ENCODE results near the gene MICU1. TPM values are rescaled to one million over a fixed set of nuclear protein-coding genes. Genes with fewer than 3 reads are reported as not detected.

The MICU1 gene
- total RNA-seq, 2 donors from 2014 or later: 19.1 to 19.9 TPM

DNA sequence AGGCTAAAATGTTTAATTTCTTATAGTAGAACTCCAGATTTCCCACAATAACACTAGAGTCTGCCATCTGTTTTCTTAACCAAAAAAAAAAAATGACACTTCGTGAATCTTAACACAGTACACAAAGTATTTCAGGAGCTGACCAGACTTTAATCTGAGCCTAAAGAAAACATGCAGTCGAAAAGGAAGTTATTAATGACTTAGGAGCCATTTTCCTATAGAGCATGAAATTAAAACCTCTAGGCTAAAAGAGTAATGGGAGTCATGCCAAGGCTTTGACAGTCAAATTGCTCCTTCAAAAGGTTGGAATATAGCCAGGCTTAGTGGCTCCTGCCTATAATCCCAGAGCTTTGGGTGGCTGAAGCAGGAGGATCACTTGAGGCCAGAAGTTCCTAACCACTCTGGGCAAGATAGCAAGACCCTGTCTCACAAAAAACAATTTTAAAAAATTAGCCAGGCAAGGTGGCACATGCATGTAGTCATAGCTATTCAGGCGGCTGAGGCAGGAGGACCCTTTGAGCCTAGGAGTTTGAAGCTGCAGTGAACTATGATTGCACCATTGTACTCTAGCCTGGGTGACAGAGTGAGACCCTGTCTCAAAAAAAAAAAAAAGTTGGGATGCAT, 13.6 kb downstream of the MICU1 start:
- Mint-ChIP-seq H3K36me3 (ENCODE audit: low read depth) (peaks cover 3% of the 10 kb centered on the region), H3K27me3 (no peaks in the 10 kb centered on the region), H3K4me1 (peaks cover 18% of the 10 kb centered on the region), H3K27ac (peak overlapping the region; percentile 43), H3K4me3 (no peak overlapping the region)
- ATAC-seq: no peak
- no peak for DNase-seq
- H3K9me3 ChIP-seq (ENCODE audit: control insufficient read depth, low read length, poor library complexity, severe bottlenecking): no peaks in the 10 kb centered on the region

DNA sequence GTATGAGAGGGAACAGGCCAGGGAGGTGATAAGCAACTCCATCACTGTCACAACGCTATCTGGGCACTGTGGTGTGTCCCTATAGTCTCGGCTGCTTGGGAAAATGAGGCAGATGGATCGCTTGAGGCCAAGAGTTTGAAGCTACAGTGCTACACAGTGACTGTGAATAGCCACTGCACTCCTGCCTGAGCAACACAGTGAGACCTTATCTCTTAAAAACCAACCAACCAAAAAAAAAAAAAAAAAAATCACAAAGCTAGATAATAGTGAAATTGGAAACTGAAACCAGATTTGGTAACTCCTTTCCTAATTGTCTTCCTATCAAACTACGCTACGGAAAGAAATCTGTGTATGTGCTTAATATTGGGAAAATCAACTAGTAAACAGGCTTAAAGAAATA, 14.1 kb downstream of the MICU1 start:
- peak overlapping the region; percentile 43 for H3K27ac Mint-ChIP-seq
- H3K9me3 ChIP-seq (ENCODE audit: control insufficient read depth, low read length, poor library complexity, severe bottlenecking): no peaks in the 10 kb centered on the region
- H3K4me1 Mint-ChIP-seq: peaks cover 18% of the 10 kb centered on the region
- no peak for ATAC-seq
- no peak overlapping the region for H3K4me3 Mint-ChIP-seq
- DNase-seq: no peak
- peaks cover 3% of the 10 kb centered on the region for H3K36me3 Mint-ChIP-seq (ENCODE audit: low read depth)
- H3K27me3 Mint-ChIP-seq: no peaks in the 10 kb centered on the region

DNA sequence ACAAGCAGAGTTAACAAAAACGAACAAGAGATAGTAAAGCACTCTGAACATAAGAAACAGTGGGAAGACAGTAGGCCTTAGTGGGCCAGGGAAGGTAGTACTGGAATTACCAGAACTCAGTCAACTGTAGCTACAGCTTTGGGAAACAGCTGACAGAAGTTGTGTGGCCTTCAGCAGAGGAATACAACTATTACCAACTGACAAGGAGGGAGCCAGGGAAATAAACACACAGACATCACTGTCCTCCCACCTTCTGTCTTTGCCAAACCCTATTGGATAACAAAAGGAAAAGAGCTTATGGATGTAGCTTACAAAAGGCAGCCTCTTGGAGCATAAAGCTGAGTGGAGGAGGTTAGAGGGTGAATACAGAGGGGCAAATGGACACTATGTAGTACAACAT, 15.4 kb downstream of the MICU1 start:
- Mint-ChIP-seq H3K4me3 (no peak overlapping the region), H3K27me3 (no peaks in the 10 kb centered on the region), H3K27ac (peak overlapping the region; percentile 62), H3K4me1 (peaks cover 18% of the 10 kb centered on the region), H3K36me3 (ENCODE audit: low read depth) (no peaks in the 10 kb centered on the region)
- H3K9me3 ChIP-seq (ENCODE audit: control insufficient read depth, low read length, poor library complexity, severe bottlenecking): no peaks in the 10 kb centered on the region
- DNase-seq (no peak), ATAC-seq (no peak)

DNA sequence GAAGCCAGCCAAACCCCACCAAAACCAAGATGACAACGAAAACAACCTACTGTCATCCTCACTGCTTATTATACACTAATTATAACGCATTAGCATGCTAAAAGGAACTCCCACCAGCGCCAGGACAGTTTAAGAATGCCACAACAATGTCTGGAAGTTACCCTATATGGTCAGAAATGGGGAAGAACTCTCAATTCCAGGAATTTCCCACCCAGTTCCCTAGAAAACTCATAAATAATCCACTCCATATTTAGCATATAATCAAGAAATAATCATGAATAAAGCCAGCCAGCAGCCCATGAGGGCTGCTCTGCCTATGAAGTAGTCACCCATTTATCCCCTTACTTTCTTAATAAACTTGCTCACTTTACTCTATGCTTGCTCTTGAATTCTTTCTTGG, 20.8 kb downstream of the MICU1 start:
- H3K36me3 Mint-ChIP-seq (ENCODE audit: low read depth): no peaks in the 10 kb centered on the region
- H3K27me3 Mint-ChIP-seq: no peaks in the 10 kb centered on the region
- no peak overlapping the region for H3K27ac Mint-ChIP-seq
- no peak overlapping the region for H3K4me3 Mint-ChIP-seq
- no peaks in the 10 kb centered on the region for H3K9me3 ChIP-seq (ENCODE audit: control insufficient read depth, low read length, poor library complexity, severe bottlenecking)
- peaks cover 9% of the 10 kb centered on the region for H3K4me1 Mint-ChIP-seq
- DNase-seq: no peak
- ATAC-seq: no peak

DNA sequence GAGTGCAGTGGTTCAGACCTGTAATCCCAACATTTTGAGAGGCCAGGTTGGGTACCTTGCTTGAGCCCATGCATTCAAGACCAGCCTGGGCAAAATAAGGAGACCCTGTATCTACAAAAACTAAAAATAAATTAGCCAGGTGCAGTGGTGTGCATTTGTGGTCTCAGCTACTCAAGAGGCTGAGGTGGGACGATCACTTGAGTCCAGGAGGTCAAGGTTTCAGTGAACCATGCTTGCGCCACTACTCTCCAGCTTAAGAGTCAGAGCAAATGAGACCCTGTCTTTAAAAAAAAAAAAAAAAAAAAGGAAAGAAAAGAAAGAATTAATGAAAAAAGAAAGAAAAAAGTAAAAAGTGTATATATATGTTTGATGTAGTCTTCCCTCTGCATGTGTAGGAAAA, 24.7 kb downstream of the MICU1 start:
- H3K27me3 Mint-ChIP-seq: no peaks in the 10 kb centered on the region
- no peak overlapping the region for H3K27ac Mint-ChIP-seq
- no peak overlapping the region for H3K4me3 Mint-ChIP-seq
- ATAC-seq (no peak), DNase-seq (no peak)
- H3K9me3 ChIP-seq (ENCODE audit: control insufficient read depth, low read length, poor library complexity, severe bottlenecking): no peaks in the 10 kb centered on the region
- H3K4me1 Mint-ChIP-seq: peaks cover 12% of the 10 kb centered on the region
- peaks cover 2% of the 10 kb centered on the region for H3K36me3 Mint-ChIP-seq (ENCODE audit: low read depth)

DNA sequence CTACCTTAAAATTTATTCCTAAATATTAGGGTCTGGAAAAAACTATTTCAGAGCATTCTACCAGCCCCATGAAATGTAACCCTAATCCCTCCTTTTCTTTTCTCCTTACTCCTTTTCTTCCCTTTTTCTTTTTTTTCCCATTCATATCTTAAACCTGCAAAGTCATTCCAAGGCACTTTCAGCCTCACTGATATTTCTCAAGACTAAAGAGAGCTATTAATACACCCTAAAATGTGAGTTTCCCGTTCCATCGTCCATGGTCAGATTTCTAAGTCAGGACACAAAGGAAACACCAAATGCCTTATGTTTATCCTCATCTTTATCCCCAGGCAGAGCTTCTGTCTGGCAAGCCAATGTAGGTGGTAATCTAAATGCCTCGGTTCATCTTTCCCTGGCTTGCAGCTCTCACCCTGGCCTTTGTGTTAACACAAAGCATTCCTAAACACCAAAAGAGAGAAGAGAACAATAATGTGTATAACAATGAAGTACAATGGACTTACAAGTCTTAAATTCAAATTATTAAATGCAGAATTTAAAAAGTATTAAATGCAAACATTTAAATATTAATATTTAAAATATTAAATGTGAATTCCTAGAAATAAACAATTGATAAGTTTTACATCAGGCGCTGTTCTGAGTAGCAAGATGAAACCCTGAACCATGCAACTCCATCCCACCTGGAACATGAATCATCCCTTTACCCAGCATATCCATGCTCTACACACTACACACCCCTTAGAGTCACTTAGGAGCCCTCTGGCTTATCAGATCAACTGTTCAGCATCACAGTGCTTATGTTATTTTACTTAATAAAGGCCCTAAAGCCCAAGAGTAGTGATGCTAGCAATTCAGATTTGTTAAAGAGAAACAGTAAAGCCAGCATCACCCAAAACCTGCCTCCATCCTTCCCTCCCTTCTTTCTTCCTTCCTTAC, 26.8 kb downstream of the MICU1 start:
- Mint-ChIP-seq H3K36me3 (ENCODE audit: low read depth) (peaks cover 2% of the 10 kb centered on the region), H3K27me3 (no peaks in the 10 kb centered on the region), H3K4me3 (no peak overlapping the region), H3K27ac (no peak overlapping the region), H3K4me1 (peaks cover 15% of the 10 kb centered on the region)
- DNase-seq (no peak), ATAC-seq (no peak)
- no peaks in the 10 kb centered on the region for H3K9me3 ChIP-seq (ENCODE audit: control insufficient read depth, low read length, poor library complexity, severe bottlenecking)

DNA sequence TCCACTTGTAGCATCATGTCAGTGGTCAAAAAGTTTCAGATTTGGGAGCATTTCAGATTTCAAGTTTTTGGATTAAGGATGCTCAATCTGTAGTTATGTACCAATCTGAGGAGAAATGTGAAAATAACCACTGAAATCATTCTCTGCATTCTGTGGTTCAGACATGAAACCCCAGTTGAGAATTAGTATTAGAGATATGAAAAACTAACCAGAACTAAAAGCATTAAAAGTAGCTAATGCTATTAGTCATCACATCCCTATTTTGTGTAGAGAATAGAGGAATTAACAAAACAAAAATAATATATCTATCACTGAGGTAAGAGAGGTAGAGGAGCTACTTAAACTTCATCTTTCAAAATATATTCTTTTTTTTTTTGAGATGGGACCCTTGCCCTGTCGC, 28.0 kb downstream of the MICU1 start:
- H3K4me3 Mint-ChIP-seq: no peak overlapping the region
- H3K36me3 Mint-ChIP-seq (ENCODE audit: low read depth): peaks cover 2% of the 10 kb centered on the region
- peaks cover 14% of the 10 kb centered on the region for H3K4me1 Mint-ChIP-seq
- no peaks in the 10 kb centered on the region for H3K27me3 Mint-ChIP-seq
- no peak for ATAC-seq
- H3K9me3 ChIP-seq (ENCODE audit: control insufficient read depth, low read length, poor library complexity, severe bottlenecking): no peaks in the 10 kb centered on the region
- DNase-seq: no peak
- H3K27ac Mint-ChIP-seq: no peak overlapping the region

DNA sequence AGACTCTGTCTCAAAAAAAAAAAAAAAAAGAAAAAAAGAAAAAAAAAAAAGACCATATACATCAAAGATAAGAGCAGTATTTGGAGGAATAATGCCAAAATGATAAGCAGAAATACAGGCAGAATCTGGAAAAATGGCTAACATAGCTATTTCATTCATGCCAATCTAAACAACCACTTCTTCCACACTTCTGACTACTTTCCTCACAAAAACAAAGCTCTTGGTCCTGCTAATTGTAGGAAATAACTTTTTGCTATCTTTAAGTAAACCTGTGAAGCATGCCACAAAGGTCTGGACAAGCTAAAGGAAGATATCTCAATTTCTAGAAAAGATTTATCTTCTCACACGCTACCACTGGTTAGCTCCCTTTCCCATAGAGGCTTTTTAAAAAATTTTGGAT, 30.4 kb downstream of the MICU1 start:
- ATAC-seq: no peak
- Mint-ChIP-seq H3K4me3 (no peak overlapping the region), H3K36me3 (ENCODE audit: low read depth) (peaks cover 5% of the 10 kb centered on the region), H3K4me1 (peaks cover 21% of the 10 kb centered on the region), H3K27me3 (no peaks in the 10 kb centered on the region), H3K27ac (no peak overlapping the region)
- no peaks in the 10 kb centered on the region for H3K9me3 ChIP-seq (ENCODE audit: control insufficient read depth, low read length, poor library complexity, severe bottlenecking)
- no peak for DNase-seq

DNA sequence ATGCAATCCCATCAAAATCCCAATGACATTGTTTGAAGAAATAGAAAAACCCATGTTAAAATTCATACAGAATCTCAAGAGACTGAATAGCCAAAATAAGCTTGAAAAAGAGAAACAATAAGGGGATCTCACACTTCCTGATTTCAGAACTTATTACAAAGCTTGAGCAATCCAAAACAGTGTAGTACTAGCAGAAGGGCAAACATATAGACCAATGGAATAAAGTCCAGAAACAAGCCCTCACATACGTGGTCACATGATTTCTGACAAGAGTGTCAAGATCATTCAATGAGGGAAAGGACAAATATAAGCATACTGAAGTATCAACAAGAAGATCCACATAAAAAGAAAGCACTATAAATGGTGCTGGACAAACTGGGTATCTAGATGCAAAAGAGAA, 31.9 kb downstream of the MICU1 start:
- peaks cover 17% of the 10 kb centered on the region for H3K4me1 Mint-ChIP-seq
- H3K36me3 Mint-ChIP-seq (ENCODE audit: low read depth): peaks cover 5% of the 10 kb centered on the region
- no peak overlapping the region for H3K27ac Mint-ChIP-seq
- DNase-seq (no peak), ATAC-seq (no peak)
- no peaks in the 10 kb centered on the region for H3K27me3 Mint-ChIP-seq
- H3K4me3 Mint-ChIP-seq: no peak overlapping the region
- no peaks in the 10 kb centered on the region for H3K9me3 ChIP-seq (ENCODE audit: control insufficient read depth, low read length, poor library complexity, severe bottlenecking)

DNA sequence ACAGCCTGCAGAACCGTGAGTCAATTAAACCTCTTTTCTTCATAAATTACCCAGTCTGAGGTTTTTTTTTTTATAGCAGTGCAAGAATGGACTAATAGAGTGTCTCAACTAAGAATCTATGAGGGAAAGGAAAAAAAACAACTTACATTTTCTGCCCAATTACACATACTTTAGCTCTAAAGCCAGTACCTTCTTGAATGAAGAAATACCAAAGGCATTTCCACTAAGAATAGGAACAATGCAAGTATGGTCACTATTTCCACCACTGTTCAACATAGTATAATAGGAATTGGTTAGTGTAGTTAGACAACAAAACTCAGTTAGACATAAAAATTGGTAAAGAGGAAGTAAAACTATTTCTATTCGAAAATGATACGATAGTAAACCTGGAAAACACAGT, 37.6 kb downstream of the MICU1 start:
- H3K36me3 Mint-ChIP-seq (ENCODE audit: low read depth): peaks cover 3% of the 10 kb centered on the region
- H3K9me3 ChIP-seq (ENCODE audit: control insufficient read depth, low read length, poor library complexity, severe bottlenecking): no peaks in the 10 kb centered on the region
- no peak overlapping the region for H3K27ac Mint-ChIP-seq
- ATAC-seq (no peak), DNase-seq (no peak)
- peaks cover 22% of the 10 kb centered on the region for H3K4me1 Mint-ChIP-seq
- H3K27me3 Mint-ChIP-seq: no peaks in the 10 kb centered on the region
- H3K4me3 Mint-ChIP-seq: peak overlapping the region; percentile 12

DNA sequence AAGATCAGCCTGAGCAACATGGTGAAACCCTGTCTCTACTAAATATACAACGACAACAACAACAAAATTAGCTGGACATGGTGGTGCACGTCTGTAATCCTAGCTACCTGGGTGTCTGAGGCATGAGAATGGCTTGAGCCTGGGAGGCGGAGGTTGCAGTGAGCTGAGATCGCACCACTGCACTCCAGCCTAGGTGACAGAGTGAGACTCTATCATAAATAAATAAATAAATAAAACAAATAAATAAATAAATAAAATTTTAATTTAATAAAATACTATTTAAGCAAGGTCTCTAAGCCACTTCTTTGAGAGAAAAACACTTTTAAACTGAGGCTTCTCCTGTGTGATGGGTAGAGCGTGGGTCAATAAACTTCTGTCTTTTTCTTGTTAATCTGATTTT, 38.3 kb downstream of the MICU1 start:
- peaks cover 22% of the 10 kb centered on the region for H3K4me1 Mint-ChIP-seq

DNA sequence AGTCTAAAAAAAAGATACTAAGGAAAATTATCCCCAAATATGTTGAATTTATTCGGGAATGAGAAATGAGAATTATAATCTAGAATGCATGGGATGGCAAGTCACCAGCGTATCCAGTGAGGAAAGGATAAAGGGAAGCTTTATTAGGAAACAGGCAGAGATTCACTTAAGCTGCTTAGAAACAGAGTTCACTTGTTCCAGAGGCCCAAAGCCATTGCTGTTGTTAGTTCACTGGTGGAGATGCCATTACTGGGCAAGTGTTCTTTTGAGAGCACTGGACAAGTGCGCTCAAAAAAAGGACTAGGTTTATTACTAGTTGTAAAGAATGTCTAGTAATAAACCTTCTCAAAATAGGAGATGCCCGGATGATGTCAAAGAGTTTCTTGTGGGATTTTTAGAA, 51.2 kb downstream of the MICU1 start:
- ATAC-seq: no peak
- no peak overlapping the region for H3K4me3 Mint-ChIP-seq
- no peaks in the 10 kb centered on the region for H3K27me3 Mint-ChIP-seq
- H3K27ac Mint-ChIP-seq: no peak overlapping the region
- peaks cover 9% of the 10 kb centered on the region for H3K4me1 Mint-ChIP-seq
- H3K9me3 ChIP-seq (ENCODE audit: control insufficient read depth, low read length, poor library complexity, severe bottlenecking): no peaks in the 10 kb centered on the region
- no peaks in the 10 kb centered on the region for H3K36me3 Mint-ChIP-seq (ENCODE audit: low read depth)
- DNase-seq: no peak

More for the DNA sequence above, 38.3 kb downstream of the MICU1 start:
- no peak overlapping the region for H3K27ac Mint-ChIP-seq
- H3K36me3 Mint-ChIP-seq (ENCODE audit: low read depth): peaks cover 3% of the 10 kb centered on the region
- ATAC-seq (no peak), DNase-seq (no peak)
- H3K27me3 Mint-ChIP-seq: no peaks in the 10 kb centered on the region
- no peak overlapping the region for H3K4me3 Mint-ChIP-seq
- H3K9me3 ChIP-seq (ENCODE audit: control insufficient read depth, low read length, poor library complexity, severe bottlenecking): no peaks in the 10 kb centered on the region

DNA sequence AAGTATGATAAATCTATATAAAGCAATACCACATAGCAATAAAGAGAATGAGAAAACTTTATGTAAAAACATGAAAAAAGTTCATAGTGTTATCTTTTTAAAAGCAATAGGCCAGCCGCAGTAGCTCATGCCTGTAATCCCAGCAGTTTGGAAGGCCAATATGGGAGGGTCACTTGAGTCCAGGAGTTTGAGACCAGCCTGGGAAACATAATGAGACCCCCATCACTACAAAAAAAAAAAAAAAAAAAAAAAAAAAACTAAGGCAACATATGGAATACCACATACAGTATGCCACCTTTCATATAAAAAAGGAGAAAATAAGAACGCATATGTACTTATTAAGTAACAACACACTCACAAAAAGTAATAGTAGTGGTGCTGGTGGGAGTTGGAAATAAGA, 52.8 kb downstream of the MICU1 start:
- peaks cover 9% of the 10 kb centered on the region for H3K4me1 Mint-ChIP-seq
- no peak for ATAC-seq
- DNase-seq: no peak
- no peaks in the 10 kb centered on the region for H3K27me3 Mint-ChIP-seq
- no peaks in the 10 kb centered on the region for H3K36me3 Mint-ChIP-seq (ENCODE audit: low read depth)
- no peak overlapping the region for H3K4me3 Mint-ChIP-seq
- no peaks in the 10 kb centered on the region for H3K9me3 ChIP-seq (ENCODE audit: control insufficient read depth, low read length, poor library complexity, severe bottlenecking)
- no peak overlapping the region for H3K27ac Mint-ChIP-seq

Data from T-helper 17 cell (primary cell).